Adrenal gland (tissue), 12 donors: Measurements from ENCODE around the gene NAV2. TPM values are rescaled to one million over a fixed set of nuclear protein-coding genes. Genes with fewer than 3 reads are reported as not detected.

ENCODE experiments used
- DNase-seq, 7 donors: peaks; one replicate each; pipeline ENCODE4 v3.0.0-alpha.2; 2019 to 2020
- H3K27ac ChIP-seq, 5 donors: fragments of 200-600 bp; sonication (generic) in 4 of 5; 1 replicate in 3 of 5; 2 replicates in 2 of 5; pipeline versions ENCODE4 v1.5.1 to v1.8.0; 2016 to 2020; ENCODE audit warnings: mild to moderate bottlenecking in 1 of 5
- H3K27me3 ChIP-seq: fragments of 200-600 bp; 2 replicates; pipeline ENCODE4 v1.8.0; 2021
- H3K36me3 ChIP-seq, 2 donors: fragments of 200-600 bp; replicated peaks in 1 of 2; 1 replicate in 1 of 2; 2 replicates in 1 of 2; pipeline versions ENCODE4 v1.5.1 to v1.8.0; 2018 to 2022
- H3K4me1 ChIP-seq, 2 donors: fragments of 200-600 bp; replicated peaks in 1 of 2; 1 replicate in 1 of 2; 2 replicates in 1 of 2; pipeline versions ENCODE4 v1.5.1 to v1.8.0; 2018 to 2021
- H3K4me3 ChIP-seq, 4 donors: fragments of 200-600 bp; sonication (generic) in 3 of 4; one replicate each; pipeline ENCODE4 v1.5.1; 2016 to 2018
- H3K9me3 ChIP-seq, 3 donors: fragments of 200-600 bp; sonication (generic) in 1 of 3; replicated peaks in 1 of 3; 1 replicate in 2 of 3; 2 replicates in 1 of 3; pipeline versions ENCODE4 v1.5.1 to v1.8.0; 2016 to 2021
- POLR2A ChIP-seq, 2 donors: fragments of 450-650 bp; IDR thresholded peaks; one replicate each; pipeline ENCODE4 v1.6.1; 2017; ENCODE audit warnings: antibody characterized with exemption in 2 of 2, mild to moderate bottlenecking in 2 of 2, moderate library complexity in 1 of 2
- WGBS, 4 donors: extraction: QIAGEN DNeasy Blood & Tissue Kit in 2 of 4; methylation state at CpG; one replicate each; pipeline versions ENCODE4 v1.1.5 to v1.1.7; 2013 to 2017; 5-methylcytosine and 5-hydroxymethylcytosine counted together
- intact Hi-C, 2 donors: fragments of 100-400 bp; cut with DNase I; formaldehyde crosslinking; loops; one replicate each; pipeline versions ENCODE4 v1.14.1 to v1.15.0; 2022 to 2023
- polyA plus RNA-seq, 3 donors: library from polyadenylated mRNA; stranded (reverse); fragments of 200-250 nt in 2 of 3; fragments of 350-450 nt in 1 of 3; fragmentation: Illumina TruSeq in 1 of 3; extraction: RNeasy Lipid Tissue Mini Kit (QIAGEN cat#74804) in 1 of 3; gene quantifications; one replicate each; pipeline ENCODE4 v1.2.3, GENCODE V29; 2013 to 2014
- total RNA-seq, 9 donors: library from RNA; depleted of rRNA in 4 of 9; stranded (reverse); fragments of >200 nt in 4 of 9; fragments of 120-200 nt in 1 of 9; fragmentation: NEBNext Ultra II Directional in 1 of 9; extraction: Animal tissue kit (Norgen Biotek cat#: 25700) in 1 of 9; gene quantifications; one replicate each; pipeline versions ENCODE4 v1.1.0 to v1.2.4, GENCODE V29; 2013 to 2023
- TF ChIP-seq, protein P1 (sequence below), 6 experiments: fragments of 450-650 bp in 4 of 6; fragments of 200-600 bp in 2 of 6; sonication (generic) in 1 of 6; IDR thresholded peaks; 1 replicate in 5 of 6; 2 replicates in 1 of 6; pipeline versions ENCODE4 v1.5.1 to v1.8.0; 2016 to 2021; ENCODE audit warnings: antibody characterized with exemption in 6 of 6, mild to moderate bottlenecking in 2 of 6, moderate library complexity in 1 of 6
- donor health status: healthy with polysubstance abuse.
- donor health status: Bipolar disorder and iron deficiency.
- donor health status: DM: yes; HTN: yes; CAD: no.
- donor health status: DM: no; HTN: no; CAD: no.
- donor health status: DM: no; HTN: no; CAD: no.
- donor health status: DM: yes; HTN: yes; CAD: no.

NAV2 gene
- total and polyA plus RNA-seq, 12 donors = 1.6 to 9.2 (median 5.5) TPM

DNA sequence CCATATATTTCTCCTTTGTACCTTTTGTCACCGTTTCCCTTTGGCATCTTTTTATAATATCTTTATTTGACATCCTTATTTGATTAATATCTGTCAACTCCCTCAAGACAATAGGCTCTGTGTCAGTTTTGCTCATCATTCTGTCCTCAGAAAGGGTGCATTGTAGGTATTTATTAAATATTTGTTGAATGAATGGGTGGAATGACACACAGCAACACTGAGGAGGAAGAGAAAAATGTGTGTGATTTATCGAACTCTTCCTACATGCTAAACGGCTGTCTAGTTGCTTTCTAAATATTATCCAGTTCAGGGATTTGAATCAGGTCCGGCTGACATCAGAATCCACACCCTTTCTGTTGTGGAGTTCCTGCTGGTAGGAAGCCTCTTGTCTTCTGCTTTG, 98.2 kb downstream of the NAV2 start:
- Histone ChIP-seq H3K27me3 (no peaks in the 10 kb centered on the region), H3K27ac (no peak overlapping the region), H3K4me1 (no peaks in the 10 kb centered on the region), H3K4me3 (no peak overlapping the region), H3K9me3 (no peaks in the 10 kb centered on the region), H3K36me3 (no peaks in the 10 kb centered on the region)
- DNase-seq = no peak
- WGBS, 4 donors = 86 to 94% (median 89%) methylated on average over 4 of the region's 4 CpGs
- TF ChIP-seq, protein P1, sequence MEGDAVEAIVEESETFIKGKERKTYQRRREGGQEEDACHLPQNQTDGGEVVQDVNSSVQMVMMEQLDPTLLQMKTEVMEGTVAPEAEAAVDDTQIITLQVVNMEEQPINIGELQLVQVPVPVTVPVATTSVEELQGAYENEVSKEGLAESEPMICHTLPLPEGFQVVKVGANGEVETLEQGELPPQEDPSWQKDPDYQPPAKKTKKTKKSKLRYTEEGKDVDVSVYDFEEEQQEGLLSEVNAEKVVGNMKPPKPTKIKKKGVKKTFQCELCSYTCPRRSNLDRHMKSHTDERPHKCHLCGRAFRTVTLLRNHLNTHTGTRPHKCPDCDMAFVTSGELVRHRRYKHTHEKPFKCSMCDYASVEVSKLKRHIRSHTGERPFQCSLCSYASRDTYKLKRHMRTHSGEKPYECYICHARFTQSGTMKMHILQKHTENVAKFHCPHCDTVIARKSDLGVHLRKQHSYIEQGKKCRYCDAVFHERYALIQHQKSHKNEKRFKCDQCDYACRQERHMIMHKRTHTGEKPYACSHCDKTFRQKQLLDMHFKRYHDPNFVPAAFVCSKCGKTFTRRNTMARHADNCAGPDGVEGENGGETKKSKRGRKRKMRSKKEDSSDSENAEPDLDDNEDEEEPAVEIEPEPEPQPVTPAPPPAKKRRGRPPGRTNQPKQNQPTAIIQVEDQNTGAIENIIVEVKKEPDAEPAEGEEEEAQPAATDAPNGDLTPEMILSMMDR (IDR thresholded peaks at IDR 0.05) = no peak
- no peak for TF ChIP-seq POLR2A (IDR thresholded peaks at IDR 0.05)
- intact Hi-C loops = no loop called here

DNA sequence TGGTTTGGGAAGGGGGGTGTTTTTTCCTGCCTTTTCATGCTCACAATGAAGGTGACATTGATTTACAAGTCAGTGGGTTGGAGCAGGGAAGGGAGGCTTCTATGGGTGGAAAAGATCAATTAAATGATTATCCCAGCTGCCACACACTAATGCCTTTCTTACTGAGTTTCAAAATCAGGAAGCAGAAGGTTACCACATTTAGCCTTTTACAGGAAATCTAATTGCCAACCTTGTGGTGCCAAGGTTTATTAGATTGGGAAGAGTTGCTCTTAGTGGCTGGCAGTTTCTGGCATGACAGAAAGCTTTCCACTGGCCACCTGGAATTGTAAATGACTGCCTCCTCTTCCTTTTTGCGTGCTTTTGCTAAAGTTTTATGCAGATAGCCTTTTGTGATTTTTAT, 98.7 kb downstream of the NAV2 start:
- intact Hi-C loops = no loop called here
- TF ChIP-seq, protein P1 (IDR thresholded peaks at IDR 0.05) = no peak
- TF ChIP-seq POLR2A (IDR thresholded peaks at IDR 0.05) = no peak
- Histone ChIP-seq H3K27me3 (no peaks in the 10 kb centered on the region), H3K27ac (no peak overlapping the region), H3K36me3 (no peaks in the 10 kb centered on the region), H3K4me3 (no peak overlapping the region), H3K4me1 (no peaks in the 10 kb centered on the region), H3K9me3 (no peaks in the 10 kb centered on the region)
- 73 to 86% (median 77%) methylated on average over 1 of the region's 1 CpG for WGBS, 4 donors
- no peak for DNase-seq

DNA sequence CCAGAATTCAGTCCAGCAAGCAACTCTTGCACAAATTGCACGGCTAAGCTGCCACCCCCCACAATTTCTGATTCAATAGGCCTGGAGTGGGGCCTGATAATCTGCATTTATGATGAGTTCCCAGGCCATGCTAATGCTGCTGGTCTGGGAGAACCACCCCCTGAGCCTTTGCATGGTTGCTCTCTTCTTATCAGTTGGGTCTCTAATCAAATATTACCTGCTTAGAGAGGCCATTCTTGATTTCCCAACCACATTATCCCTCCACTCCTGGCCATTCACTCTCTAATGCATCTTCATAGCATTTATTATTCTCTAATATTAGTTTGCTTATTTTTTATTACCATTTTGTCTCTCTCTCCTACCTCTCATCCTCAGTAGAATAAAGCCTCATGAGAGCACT, 99.5 kb downstream of the NAV2 start:
- Histone ChIP-seq H3K4me3 (no peak overlapping the region), H3K27me3 (no peaks in the 10 kb centered on the region), H3K36me3 (no peaks in the 10 kb centered on the region), H3K9me3 (no peaks in the 10 kb centered on the region), H3K4me1 (no peaks in the 10 kb centered on the region), H3K27ac (no peak overlapping the region)
- DNase-seq = no peak
- WGBS, 4 donors = 94 to 100% (median 100%) methylated on average over 1 of the region's 1 CpG
- TF ChIP-seq POLR2A (IDR thresholded peaks at IDR 0.05) = no peak
- TF ChIP-seq, protein P1 (IDR thresholded peaks at IDR 0.05) = no peak
- intact Hi-C loops = no loop called here

DNA sequence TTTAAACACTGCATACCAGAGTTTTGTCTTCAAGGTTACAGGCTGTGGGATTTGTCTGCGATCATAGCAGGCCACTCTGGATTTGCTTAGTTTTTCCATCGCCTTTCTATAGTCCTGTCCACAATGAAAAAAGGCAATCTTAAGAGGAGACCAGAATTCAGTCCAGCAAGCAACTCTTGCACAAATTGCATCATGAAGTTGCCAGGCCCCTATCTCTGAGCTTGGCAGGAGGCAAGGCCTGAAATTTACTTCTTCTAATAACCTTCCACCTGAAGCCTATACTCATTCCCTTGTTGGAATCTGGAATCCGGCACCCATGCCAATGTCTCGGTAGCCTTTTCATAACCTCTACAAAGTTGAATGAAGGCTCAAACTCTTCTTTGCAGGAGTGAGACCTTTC, 100.1 kb downstream of the NAV2 start:
- DNase-seq = no peak
- intact Hi-C loops = no loop called here
- H3K4me3 ChIP-seq = no peak overlapping the region
- H3K4me1 ChIP-seq = no peaks in the 10 kb centered on the region
- 93 to 99% (median 96%) methylated on average over 4 of the region's 4 CpGs for WGBS, 4 donors
- H3K36me3 ChIP-seq = no peaks in the 10 kb centered on the region
- H3K27ac ChIP-seq = no peak overlapping the region
- H3K9me3 ChIP-seq = no peaks in the 10 kb centered on the region
- no peak for TF ChIP-seq POLR2A (IDR thresholded peaks at IDR 0.05)
- TF ChIP-seq, protein P1 (IDR thresholded peaks at IDR 0.05) = no peak
- H3K27me3 ChIP-seq = no peaks in the 10 kb centered on the region
